ENCODE results near the gene ABAT.
"Not testable (repeated sequence)": the region's sequence is repeated elsewhere in the genome, so short reads cannot be mapped to it uniquely, and the experiment has no call there.

Gene ABAT

DNA sequence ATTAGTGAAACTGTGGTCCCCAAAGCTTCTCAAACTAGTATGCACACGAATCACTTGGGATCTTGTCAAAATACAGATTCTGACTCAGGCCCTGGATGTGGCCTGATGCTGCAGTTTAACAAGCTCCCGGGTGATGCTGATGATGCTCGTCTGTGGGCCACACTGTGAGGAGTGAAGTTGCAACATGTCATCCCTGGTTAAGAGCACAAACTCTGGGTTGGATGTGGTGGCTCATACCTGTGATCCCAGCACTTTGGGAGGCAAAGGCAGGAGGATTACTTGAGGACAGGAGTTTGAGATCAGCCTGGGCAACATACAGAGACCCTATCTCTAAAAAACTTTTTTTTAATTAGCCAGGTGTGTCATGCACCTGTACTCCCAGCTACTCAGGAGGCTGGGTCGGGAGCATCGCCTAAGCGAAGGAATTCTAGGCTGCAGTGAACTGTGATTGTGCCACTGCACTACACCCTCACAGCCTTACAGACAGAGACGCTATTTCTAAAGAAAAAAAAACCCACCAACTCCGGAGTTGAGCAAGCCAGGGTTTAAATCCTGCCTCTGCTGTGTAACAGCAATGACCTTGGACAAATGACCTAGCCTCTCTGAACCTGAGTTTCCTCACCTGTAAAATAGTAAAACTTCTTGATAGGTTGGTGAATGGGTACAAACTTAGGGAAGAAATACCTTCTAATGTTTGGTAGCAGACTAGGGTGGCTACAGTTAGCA, 24.4 kb upstream of the ABAT start:
- DNase-seq, result no peak

DNA sequence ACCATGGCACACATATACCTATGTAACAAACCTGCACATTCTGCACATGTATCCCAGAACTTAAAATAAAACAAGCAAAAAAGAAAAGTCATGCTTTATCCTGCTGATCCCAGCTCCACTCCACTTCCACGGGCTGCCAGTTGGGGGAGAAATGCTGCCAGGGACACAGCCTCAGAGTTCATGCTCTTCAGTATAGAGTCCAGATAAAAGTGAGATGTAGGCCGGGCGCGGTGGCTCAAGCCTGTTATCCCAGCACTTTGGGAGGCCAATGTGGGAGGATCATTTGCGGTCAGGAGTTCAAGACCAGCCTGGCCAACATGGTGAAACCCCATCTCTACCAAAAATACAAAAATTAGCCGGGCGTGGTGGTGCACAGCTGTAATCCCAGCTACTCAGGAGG, 22.5 kb upstream of the ABAT start:
- DNase-seq, result not testable (repeated sequence)

- peak; percentile 14 to 25 for DNase-seq
Measured at GRCh38 chr16:8655184-8655717, 19.2 kb upstream of the ABAT start.

DNA sequence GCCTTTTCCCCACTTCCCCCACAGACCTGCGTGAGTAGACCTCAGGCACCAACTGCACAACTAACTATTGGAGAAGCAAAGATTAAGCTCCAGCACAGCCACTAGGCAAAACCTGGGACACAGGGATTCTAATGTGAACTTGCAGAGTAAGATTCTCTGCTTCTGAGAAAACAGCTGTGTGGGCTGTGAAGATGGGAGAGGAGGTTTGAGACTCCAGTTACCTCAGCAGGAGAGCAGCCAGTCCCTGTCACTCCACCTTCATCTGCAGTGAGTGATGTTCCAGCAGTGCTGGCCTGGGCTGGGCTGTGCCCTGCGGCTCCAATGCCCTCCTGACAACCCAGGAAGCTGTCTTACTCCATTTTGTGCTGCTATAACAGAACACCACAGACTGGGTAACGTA, 18.0 kb upstream of the ABAT start:
- DNase-seq, result no peak

DNA sequence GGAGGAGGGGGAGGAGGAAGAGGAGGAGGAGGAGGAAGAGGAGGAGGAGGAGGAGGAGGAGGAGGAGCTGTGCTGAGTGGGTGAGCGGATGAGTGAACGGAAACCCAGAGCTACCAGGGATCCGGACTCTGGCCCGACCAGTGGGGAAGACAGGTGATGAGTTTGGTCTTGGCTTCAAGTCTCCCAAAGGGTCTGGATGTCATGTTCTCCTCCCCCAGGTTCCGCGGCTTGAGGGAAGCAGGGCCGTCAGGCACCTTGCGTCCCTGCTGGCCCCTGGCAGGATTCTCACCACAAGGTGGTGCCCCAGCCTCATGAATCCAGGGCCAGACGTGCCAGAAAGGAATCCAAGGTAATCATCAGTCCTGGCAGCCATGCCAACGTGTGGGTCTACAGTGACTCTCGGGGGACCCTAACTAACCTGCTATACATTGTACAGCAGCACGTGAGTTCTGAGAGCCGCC, 13.5 kb upstream of the ABAT start:
- peak; percentile 14 to 60 for DNase-seq

GRCh38 chr16:8661703-8662102, 12.7 kb upstream of the ABAT start:
- no peak for DNase-seq

- no peak for DNase-seq
Measured at GRCh38 chr16:8663192-8664089, 11.0 kb upstream of the ABAT start.

DNA sequence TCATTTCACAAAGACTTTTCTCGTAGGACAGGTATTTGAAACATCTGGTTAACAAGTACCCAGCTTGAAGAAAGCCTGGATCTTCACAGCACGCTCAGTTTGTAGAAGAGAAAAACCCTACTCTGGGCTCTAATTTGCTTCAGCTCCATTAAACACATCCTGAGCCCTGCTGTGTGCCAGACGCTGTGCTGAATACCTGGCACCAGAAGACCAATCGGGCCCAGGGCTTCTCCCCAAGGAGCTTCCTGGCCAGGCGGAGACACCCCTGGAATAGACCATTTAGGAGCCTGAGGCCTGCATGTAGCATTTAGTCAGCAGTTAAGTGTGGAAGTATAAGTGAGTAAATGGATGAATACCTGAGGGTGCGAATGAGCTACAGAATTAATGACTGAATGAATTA, 8.9 kb upstream of the ABAT start:
- DNase-seq, result no peak

DNA sequence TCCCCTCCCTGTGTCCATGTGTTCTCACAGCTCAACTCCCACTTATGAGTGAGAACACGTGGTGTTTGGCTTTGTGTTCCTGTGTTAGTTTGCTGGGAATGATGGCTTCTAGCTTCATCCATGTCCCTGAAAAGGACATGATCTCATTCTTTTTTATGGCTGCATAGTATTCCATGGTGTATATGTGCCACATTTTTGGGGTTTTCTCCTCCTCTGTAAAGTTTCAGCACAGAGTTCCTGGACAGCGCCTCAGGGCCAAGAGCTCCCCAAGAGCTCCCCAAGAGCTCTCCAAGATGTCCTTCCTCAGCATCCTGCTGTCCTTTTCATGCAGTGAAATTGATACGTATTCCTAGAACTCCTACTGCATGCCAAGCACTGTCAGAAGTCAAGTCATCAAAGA, 6.9 kb upstream of the ABAT start:
- DNase-seq, result no peak

DNA sequence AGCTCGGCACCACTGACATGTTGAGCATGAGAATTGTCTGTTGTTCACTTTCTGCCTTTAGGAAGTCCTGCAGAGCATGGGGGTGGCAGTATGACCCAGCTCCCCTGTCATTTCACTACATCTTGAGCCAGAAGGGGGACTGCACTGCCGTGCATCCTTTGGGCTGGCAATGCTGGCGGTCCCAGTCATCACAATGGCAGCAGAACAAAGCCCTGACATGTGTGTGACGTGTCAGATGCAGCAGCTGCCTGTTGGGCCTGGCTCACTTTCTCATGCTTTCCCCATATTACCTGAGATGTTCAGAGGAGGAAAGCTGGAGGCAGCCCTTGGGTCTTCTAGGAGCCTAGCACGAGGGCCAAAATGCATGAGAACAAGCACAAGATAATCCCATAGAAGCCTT, 6.3 kb upstream of the ABAT start:
- no peak for DNase-seq

GRCh38 chr16:8669481-8669880, 4.9 kb upstream of the ABAT start:
- DNase-seq, result no peak

- no peak for DNase-seq
Measured at GRCh38 chr16:8670014-8670560, 4.3 kb upstream of the ABAT start.

DNA sequence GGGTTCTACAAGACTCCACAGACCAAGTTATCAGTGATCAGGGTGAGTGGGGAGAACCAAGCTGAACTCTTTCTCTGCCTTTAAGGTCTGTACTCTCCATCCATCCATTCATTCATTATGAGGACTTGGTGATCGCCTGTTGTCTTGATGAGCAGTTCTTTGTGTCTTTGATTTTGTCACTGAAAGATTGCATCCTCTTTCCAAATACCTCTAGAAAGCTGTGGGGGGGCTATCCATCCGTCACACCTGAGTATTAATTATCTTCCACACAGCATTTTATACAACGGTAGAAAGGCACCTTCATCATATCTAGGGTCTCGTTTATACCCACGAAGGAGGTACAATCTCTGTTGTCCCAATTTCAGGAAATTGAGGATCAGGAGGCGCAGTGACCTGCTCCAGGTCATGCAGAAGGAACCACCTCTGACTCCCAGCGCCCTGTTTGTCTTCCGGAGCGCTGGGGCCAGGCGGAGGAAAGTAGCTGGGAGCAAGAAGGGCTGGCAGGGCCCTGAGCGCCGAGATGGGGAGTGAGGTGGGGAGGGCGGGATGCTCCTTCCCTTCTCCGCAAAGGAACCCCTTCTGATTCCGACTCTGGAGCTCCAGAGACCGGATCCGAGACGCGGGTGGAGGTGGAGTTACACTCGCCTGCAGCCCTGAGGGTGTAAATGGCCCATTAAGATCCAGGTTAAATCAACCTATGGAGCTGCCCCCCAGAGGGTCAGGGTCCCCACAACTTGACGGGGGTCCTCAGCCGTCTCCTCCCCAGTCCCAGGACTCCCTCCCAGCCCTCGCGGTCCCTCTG, 605 bp upstream of the ABAT start:
- no peak for DNase-seq

DNA sequence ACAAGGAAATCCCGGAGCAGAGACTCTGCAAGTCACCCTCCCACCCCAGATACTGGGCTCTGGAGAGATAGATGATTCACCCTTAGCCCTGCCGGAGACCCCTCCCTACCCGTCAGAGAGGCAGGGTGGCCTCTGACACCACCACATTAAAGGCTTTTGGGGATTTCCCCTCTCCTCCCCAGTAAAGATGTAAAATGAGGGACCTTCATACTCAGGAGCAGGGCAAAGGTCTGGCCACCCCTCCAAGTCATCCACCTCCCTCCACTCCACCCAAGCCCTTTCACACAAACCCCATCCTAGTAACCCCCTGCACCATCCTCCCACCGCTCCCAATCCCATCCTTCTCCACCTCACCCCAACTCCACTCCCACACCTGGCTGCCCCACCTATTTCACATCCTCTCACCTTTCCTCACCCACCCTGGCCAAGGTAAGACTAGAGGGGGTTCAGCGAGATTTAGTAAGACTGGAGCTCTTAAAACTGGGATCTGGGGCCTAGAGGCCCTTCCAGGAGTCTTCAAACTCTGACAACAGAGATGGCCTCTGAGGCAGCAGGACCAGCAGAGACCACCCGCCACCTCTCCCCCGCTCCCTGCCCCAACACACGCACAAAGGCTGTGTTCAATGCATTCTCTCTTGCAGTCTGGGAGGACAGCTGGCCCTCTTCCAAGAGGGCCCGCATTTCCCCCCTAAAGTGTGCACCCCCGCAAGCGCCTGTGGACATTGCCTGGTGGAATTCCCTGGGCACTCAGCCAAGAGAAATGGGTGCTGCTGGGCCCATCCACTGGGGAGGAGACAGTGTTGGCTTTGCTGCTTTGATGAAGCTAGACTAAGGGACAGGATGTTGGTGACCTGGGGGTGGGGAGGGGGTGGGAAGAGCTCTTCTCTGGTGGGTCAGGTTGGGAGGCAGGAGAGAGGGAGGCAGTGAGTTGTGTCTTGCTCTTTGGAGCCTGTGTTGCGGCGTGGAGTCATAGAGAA, 1.1 kb downstream of the ABAT start:
- peak; percentile 12 to 63 for DNase-seq

DNA sequence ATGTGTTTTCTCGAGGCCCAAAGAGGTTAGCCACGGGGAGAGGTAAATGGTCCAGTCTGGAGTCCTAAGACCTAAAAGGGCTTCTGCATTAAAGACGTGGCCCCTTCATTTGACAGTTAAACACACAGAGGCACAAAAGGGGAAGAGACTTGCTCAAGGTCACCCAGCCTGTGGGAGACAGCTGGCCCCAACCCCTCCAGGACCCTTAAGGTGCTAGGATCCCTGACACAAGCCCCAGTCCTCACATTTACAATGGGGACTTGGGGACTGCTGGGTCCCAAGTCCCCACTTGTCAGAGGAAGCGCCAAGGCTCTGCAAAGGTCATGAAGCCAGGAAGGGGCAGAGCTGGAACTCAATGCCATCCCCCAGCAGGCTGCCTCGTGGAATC, 1.7 kb downstream of the ABAT start:
- no peak for DNase-seq

- DNase-seq, result no peak
Measured at GRCh38 chr16:8676737-8677375, 2.4 kb downstream of the ABAT start.

DNA sequence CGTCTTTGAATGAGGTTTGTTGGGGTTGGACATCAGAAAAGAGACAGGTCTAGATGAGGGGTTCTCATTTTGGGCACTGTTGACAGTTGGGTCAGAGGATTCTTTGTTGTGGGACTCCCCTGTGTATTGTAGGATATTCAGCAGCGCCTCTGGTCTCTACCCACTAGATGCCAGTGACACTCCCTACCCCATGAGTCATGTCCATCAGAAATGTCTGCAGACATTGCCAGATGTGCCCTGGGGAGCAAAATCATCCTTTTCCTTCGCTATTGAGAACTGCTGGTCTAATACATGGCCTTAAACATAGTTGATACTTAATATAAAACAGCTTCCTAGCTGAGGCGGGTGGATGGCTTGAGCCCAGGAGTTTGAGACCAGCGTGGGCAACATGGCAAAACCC, 3.1 kb downstream of the ABAT start:
- no peak for DNase-seq

DNA sequence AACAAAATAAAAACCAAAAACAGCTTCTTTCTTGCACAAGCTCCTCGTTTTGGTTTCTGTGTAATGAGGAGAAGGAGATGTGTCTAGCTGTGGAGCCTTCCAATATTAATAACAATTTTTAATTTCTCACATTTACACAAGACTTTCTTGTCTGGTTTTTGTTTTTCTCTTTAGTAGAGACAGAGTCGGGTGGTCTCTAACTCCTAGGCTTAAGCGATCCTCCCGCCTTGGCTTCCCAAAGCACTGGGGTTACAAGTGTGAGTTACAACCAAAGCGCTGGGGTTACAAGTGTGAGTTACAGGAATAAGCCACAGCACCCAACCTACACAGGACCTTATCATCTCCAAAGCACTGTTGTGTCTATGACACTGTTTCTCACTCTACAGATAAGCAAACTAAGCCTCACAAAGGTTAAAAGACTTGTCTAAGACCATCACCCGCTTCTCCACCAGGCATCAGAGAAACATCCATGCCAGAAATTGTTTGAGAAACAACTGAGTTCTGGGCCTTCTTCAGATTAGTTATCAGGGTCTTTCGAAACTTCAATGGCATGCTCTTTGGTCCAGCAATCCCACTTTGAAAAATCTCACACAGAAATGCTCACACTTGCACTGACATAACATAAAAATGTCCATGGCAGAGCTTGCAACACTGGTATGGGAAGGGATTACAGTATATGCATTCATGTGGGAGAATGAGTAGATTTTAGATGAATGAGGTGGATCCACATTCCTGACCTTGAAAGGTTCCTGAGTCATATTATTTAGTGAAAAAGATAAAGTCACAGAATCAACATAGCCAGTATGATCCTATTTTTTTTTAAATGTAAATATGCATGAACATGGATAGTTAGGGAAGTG, 3.9 kb downstream of the ABAT start:
- no peak for DNase-seq

GRCh38 chr16:8679151-8679550, 4.7 kb downstream of the ABAT start:
- DNase-seq, result no peak
